HUDEP-2 (cell line): ENCODE measurements around the gene BCDIN3D.
"Not testable (repeated sequence)": the region's sequence is repeated elsewhere in the genome, so short reads cannot be mapped to it uniquely, and the experiment has no call there.

Experiments
- DNase-seq, 76 experiments: peaks; one replicate each; lab custom pipeline; 2025; ENCODE audit not compliant: unreplicated experiment in 76 of 76; lab: John Stamatoyannopoulos, UW

The BCDIN3D gene

GRCh38 chr12:49878021-49878420, 35.1 kb upstream of the BCDIN3D start:
- no peak for DNase-seq

- no peak for DNase-seq
Measured at GRCh38 chr12:49877066-49877465, 34.2 kb upstream of the BCDIN3D start.

- no peak for DNase-seq
Measured at GRCh38 chr12:49876070-49876469, 33.2 kb upstream of the BCDIN3D start.

- no peak for DNase-seq
Measured at GRCh38 chr12:49875115-49875720, 32.3 kb upstream of the BCDIN3D start.

GRCh38 chr12:49874142-49874897, 31.4 kb upstream of the BCDIN3D start:
- DNase-seq, result no peak

- no peak for DNase-seq
Measured at GRCh38 chr12:49873361-49873934, 30.5 kb upstream of the BCDIN3D start.

- DNase-seq, result peak in 35 of 76 experiments; percentile 6 to 63 (median 28)
Measured at GRCh38 chr12:49872781-49873181, 29.9 kb upstream of the BCDIN3D start.

- no peak for DNase-seq
Measured at GRCh38 chr12:49872381-49872780, 29.5 kb upstream of the BCDIN3D start.

GRCh38 chr12:49871811-49872251, 28.9 kb upstream of the BCDIN3D start:
- DNase-seq, result not testable (repeated sequence)

GRCh38 chr12:49871263-49871561, 28.3 kb upstream of the BCDIN3D start:
- no peak for DNase-seq

- DNase-seq, result no peak
Measured at GRCh38 chr12:49870501-49871262, 27.8 kb upstream of the BCDIN3D start.

- DNase-seq, result no peak
Measured at GRCh38 chr12:49869816-49870500, 27.1 kb upstream of the BCDIN3D start.

- DNase-seq, result peak in 75 of 76 experiments; percentile 46 to 97 (median 88)
Measured at GRCh38 chr12:49868952-49869815, 26.3 kb upstream of the BCDIN3D start.

GRCh38 chr12:49868449-49868848, 25.5 kb upstream of the BCDIN3D start:
- DNase-seq, result no peak

GRCh38 chr12:49867570-49868341, 24.9 kb upstream of the BCDIN3D start:
- DNase-seq, result peak in 2 of 76 experiments; percentile 12 to 19

- DNase-seq, result peak in 63 of 76 experiments; percentile 5 to 78 (median 46)
Measured at GRCh38 chr12:49866859-49867569, 24.1 kb upstream of the BCDIN3D start.

- DNase-seq, result no peak
Measured at GRCh38 chr12:49865782-49866135, 22.9 kb upstream of the BCDIN3D start.

GRCh38 chr12:49865109-49865781, 22.3 kb upstream of the BCDIN3D start:
- DNase-seq, result no peak
